GM10847 (cell line): Measurements from ENCODE around the gene TCP11L2.

Source experiments
- POLR2A ChIP-seq: IDR thresholded peaks from 2 replicates; pipeline ENCODE4 v1.6.1; 2011; ENCODE audit not compliant: insufficient read length; ENCODE audit errors: extremely low read depth

The TCP11L2 gene

GRCh38 chr12:106310687-106311086 is 8.2 kb downstream of the TCP11L2 start:
- no peak for TF ChIP-seq POLR2A

- TF ChIP-seq POLR2A, result no peak
Measured at GRCh38 chr12:106311139-106311538, 8.6 kb downstream of the TCP11L2 start.

GRCh38 chr12:106315523-106315922 is 13.0 kb downstream of the TCP11L2 start:
- TF ChIP-seq POLR2A, result no peak

DNA sequence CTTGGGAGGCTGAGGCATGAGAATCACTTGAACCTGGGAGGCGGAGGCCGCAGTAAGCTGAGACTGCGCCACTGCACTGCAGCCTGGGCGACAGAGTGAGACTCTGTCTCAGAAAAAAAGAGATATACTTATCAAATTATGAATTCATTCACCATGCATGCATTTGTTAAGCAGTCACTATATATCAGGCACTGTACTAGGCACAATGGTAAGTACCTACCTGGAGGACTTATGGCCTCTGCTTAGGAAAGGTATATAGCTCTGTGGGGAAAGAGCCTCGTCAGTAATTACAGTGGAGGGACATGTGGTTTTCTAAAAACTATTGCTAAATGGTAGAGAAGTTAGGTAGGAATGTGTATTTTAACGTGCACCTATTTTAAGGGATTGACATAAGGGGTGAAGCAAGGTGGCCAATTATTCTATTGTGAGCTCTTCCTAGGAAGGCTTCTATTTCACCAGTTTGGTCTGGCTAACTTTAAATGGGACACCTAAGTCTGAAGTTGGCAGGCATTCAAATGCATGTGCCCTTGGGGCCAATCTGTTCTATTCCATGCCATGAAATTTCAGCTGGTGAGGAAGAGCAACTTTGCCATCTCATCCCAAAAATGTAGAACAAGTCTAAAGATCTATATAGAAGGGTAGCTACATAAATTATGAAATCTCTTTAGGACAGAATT is 15.0 kb downstream of the TCP11L2 start:
- TF ChIP-seq POLR2A, result no peak

GRCh38 chr12:106321139-106321850 is 18.8 kb downstream of the TCP11L2 start:
- TF ChIP-seq POLR2A, result no peak

- no peak for TF ChIP-seq POLR2A
Measured at GRCh38 chr12:106323537-106323936, 21.0 kb downstream of the TCP11L2 start.

DNA sequence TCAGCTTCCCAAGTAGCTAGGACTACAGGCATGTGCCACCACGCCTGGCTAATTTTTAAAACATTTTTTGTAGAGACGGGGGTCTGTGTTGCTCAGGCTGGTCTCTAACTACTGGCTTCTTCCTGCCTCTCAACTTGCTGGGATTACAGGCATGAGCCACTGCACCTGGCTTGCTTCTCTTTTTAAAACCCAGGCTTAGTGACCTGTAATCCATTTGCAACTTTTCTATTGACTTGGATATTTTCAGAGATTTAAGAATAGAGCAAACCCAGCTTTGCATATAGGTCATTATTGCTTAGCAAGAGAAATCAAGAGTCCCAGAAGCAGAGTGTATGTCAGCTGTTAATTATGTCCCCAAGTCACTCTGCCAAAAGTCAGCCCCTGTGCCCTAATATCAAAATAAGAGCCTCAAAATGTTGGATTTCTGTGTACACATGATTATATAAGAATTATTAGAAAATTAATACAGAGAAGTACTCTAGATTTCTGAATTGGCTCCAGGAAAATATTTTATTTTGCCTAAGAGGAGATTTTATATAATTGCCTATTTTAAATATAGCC is 24.9 kb downstream of the TCP11L2 start:
- TF ChIP-seq POLR2A, result no peak

GRCh38 chr12:106328735-106329134 is 26.2 kb downstream of the TCP11L2 start:
- no peak for TF ChIP-seq POLR2A

DNA sequence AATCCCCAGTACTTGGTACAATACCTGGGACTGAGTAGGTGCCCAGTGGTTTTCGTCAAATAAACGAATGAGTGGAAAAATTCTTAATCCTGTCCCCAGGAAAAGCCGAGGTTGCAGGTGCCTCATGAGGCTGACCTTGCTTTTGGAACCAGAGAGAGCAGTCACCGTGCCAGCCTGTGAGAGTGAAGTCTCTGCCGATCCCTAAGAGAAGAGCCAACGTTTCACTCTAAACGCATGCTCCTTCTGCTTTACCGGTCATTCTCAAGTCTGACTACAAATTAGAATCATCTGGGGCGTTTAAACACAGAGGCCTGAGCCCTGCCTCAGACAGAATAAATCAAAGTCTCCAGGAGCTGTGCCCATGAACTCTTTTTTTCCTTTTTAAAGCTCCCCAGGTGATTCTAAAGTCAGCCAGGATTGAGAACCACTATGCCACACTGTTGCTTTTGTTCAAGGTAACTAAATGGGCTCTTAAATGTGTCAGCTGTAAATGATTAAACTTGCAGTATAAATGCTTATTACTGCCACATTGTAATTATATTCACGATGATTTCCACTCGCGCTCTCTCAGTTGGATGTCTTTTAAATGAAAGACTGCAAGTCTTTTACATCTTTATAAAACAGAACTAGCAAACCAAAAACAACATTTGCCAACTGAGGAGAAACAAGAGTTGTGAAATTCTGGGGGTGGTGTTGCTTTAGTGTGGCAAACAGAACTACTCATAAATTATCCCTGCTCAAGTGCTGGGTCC is 26.9 kb downstream of the TCP11L2 start:
- no peak for TF ChIP-seq POLR2A

DNA sequence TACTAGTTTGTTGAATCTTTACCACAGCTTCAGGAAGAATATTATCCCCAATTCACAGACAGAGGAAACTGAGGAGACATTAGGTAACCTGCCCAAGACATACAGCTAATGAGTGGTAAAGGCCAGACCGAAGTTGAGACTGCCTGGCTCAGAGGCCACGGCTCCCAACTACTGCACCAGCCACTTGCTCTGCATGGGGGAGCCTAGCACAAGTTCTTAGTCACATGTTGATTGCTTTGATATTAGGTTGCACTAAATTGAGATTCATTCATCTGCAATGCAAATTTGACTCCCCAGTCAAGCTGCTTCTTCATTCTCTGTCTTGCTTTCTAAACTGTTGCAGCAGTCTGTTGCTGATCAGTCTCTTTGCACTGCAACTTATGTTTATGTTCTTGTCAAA is 29.1 kb downstream of the TCP11L2 start:
- no peak for TF ChIP-seq POLR2A

- TF ChIP-seq POLR2A, result no peak
Measured at GRCh38 chr12:106332536-106332935, 30.0 kb downstream of the TCP11L2 start.

- TF ChIP-seq POLR2A, result no peak
Measured at GRCh38 chr12:106333010-106333409, 30.5 kb downstream of the TCP11L2 start.

- TF ChIP-seq POLR2A, result no peak
Measured at GRCh38 chr12:106333756-106334155, 31.2 kb downstream of the TCP11L2 start.

- TF ChIP-seq POLR2A, result no peak
Measured at GRCh38 chr12:106341086-106341877, 38.7 kb downstream of the TCP11L2 start.
